IMR-90 (cell line): ENCODE data around the gene PPP4C. TPM values are rescaled to one million over a fixed set of nuclear protein-coding genes. Genes with fewer than 3 reads are reported as not detected.

Experiments
- ATAC-seq: fragments of 200-7000 bp; cut with Tn5 transposase; 2 replicates; pipeline ENCODE4 v1.9.1; 2020; ENCODE audit warnings: low read depth, mild to moderate bottlenecking, moderate library complexity
- BruUV-seq: library from RNA; stranded (reverse); fragments of 400-500 nt; replicated peaks from 2 replicates; lab custom pipeline; 2021; lab: Mats Ljungman, UMichigan
- CTCF ChIA-PET: fragments of 300-600 bp; formaldehyde crosslinking; extraction: SDS; loops from one replicate; lab custom pipeline; 2021; ENCODE audit warnings: antibody characterized with exemption; lab: Yijun Ruan, JAX
- POLR2A ChIA-PET: fragments of 300-600 bp; sonication (Branson Sonifier 250); formaldehyde crosslinking; loops from one replicate; lab custom pipeline; 2022; ENCODE audit warnings: antibody characterized with exemption; ENCODE audit not compliant: unreplicated experiment; lab: Charles Lee
- DNase-seq: peaks from one replicate; pipeline ENCODE4 v3.0.0; 2013
- H2AFZ ChIP-seq: replicated peaks from 2 replicates; pipeline ENCODE3; 2013; ENCODE audit warnings: low read length, mild to moderate bottlenecking; ENCODE audit not compliant: poor library complexity
- H2AK5ac ChIP-seq: 2 replicates; pipeline ENCODE4 v1.6.1; 2013; ENCODE audit warnings: low read depth, low read length, inconsistent platforms
- H2AK9ac ChIP-seq: replicated peaks from 2 replicates; pipeline ENCODE3; 2013; ENCODE audit warnings: mild to moderate bottlenecking, low read depth, low read length, moderate library complexity; ENCODE audit not compliant: poor library complexity
- H2BK120ac ChIP-seq: 2 replicates; pipeline ENCODE4 v1.6.1; 2013; ENCODE audit warnings: low read depth, low read length, inconsistent platforms
- H2BK15ac ChIP-seq: 3 replicates; pipeline ENCODE4 v1.6.1; 2013; ENCODE audit warnings: low read depth, low read length, inconsistent platforms
- H2BK20ac ChIP-seq: 2 replicates; pipeline ENCODE4 v1.6.1; 2013; ENCODE audit warnings: low read depth, mild to moderate bottlenecking, inconsistent platforms, low read length, moderate library complexity
- H2BK5ac ChIP-seq: 2 replicates; pipeline ENCODE4 v1.6.1; 2013; ENCODE audit warnings: mild to moderate bottlenecking, low read depth, low read length, inconsistent platforms; ENCODE audit not compliant: poor library complexity, severe bottlenecking
- H3K14ac ChIP-seq: replicated peaks from 2 replicates; pipeline ENCODE4 v1.6.1; 2013; ENCODE audit warnings: low read depth, low read length, inconsistent platforms
- H3K18ac ChIP-seq: 2 replicates; pipeline ENCODE4 v1.6.1; 2013; ENCODE audit warnings: low read depth, low read length, control low read depth
- H3K23ac ChIP-seq: 2 replicates; pipeline ENCODE4 v1.6.1; 2013; ENCODE audit warnings: low read depth, low read length, inconsistent platforms
- H3K27ac ChIP-seq: 2 replicates; pipeline ENCODE4 v1.5.1; 2013; ENCODE audit warnings: mild to moderate bottlenecking, control low read depth, low read length; ENCODE audit not compliant: insufficient read depth
- H3K27me3 ChIP-seq: 2 replicates; pipeline ENCODE4 v1.6.1; 2013; ENCODE audit warnings: low read length; ENCODE audit not compliant: control insufficient read depth, insufficient read depth
- H3K36me3 ChIP-seq: 2 replicates; pipeline ENCODE4 v1.6.1; 2013; ENCODE audit warnings: low read length, mixed read lengths; ENCODE audit not compliant: control insufficient read depth, insufficient read depth
- H3K4ac ChIP-seq: 2 replicates; pipeline ENCODE4 v1.6.1; 2013; ENCODE audit warnings: low read depth, low read length, inconsistent platforms
- H3K4me1 ChIP-seq: 2 replicates; pipeline ENCODE4 v1.6.1; 2013; ENCODE audit warnings: low read length, mixed read lengths; ENCODE audit not compliant: control insufficient read depth, insufficient read depth
- H3K4me2 ChIP-seq: 2 replicates; pipeline ENCODE4 v1.6.1; 2013; ENCODE audit warnings: low read depth, mild to moderate bottlenecking, control low read depth, low read length, moderate library complexity
- H3K4me3 ChIP-seq: 2 replicates; pipeline ENCODE4 v1.5.1; 2013; ENCODE audit warnings: low read depth, mild to moderate bottlenecking, control low read depth, low read length, moderate library complexity; ENCODE audit not compliant: insufficient read depth
- H3K56ac ChIP-seq: 2 replicates; pipeline ENCODE4 v1.6.1; 2013; ENCODE audit warnings: low read length, inconsistent platforms; ENCODE audit not compliant: insufficient read depth; ENCODE audit errors: extremely low read depth
- H3K79me1 ChIP-seq, 2 experiments: 2 replicates each; pipeline ENCODE4 v1.6.1; 2013; ENCODE audit warnings: low read length in 2 of 2, inconsistent platforms in 1 of 2, low read depth in 1 of 2
- H3K9ac ChIP-seq: 2 replicates; pipeline ENCODE4 v1.6.1; 2013; ENCODE audit warnings: low read depth, low read length, control low read depth
- H3K9me1 ChIP-seq: 2 replicates; pipeline ENCODE4 v1.6.1; 2013; ENCODE audit warnings: low read length, inconsistent platforms; ENCODE audit not compliant: insufficient read depth
- H3K9me3 ChIP-seq: 2 replicates; pipeline ENCODE4 v1.6.1; 2013; ENCODE audit warnings: low read length; ENCODE audit not compliant: control insufficient read depth, insufficient read depth
- H4K20me1 ChIP-seq: 2 replicates; pipeline ENCODE4 v1.6.1; 2013; ENCODE audit warnings: low read length, inconsistent platforms; ENCODE audit not compliant: insufficient read depth
- H4K5ac ChIP-seq: 2 replicates; pipeline ENCODE4 v1.6.1; 2013; ENCODE audit warnings: mild to moderate bottlenecking, low read depth, low read length, control low read depth
- H4K8ac ChIP-seq, 2 experiments: 2 replicates each; pipeline ENCODE4 v1.6.1; 2013; ENCODE audit warnings: low read depth in 2 of 2, low read length in 2 of 2, control low read depth in 1 of 2, inconsistent platforms in 1 of 2
- H4K91ac ChIP-seq: 2 replicates; pipeline ENCODE4 v1.6.1; 2013; ENCODE audit warnings: low read depth, low read length, inconsistent platforms; ENCODE audit not compliant: insufficient read depth
- FOS ChIP-seq: fragments of 150-350 bp; IDR thresholded peaks from 2 replicates; pipeline ENCODE4 v1.6.1; 2016; ENCODE audit warnings: low read depth, low read length
- MAFK ChIP-seq: IDR thresholded peaks from 2 replicates; pipeline ENCODE4 v1.6.1; 2012; ENCODE audit warnings: low read depth, low read length, improper control_type of control experiment
- MXI1 ChIP-seq: IDR thresholded peaks from 2 replicates; pipeline ENCODE4 v1.6.1; 2012; ENCODE audit warnings: low read depth, mild to moderate bottlenecking, low read length, moderate library complexity, borderline replicate concordance
- NFE2L2 ChIP-seq: fragments of 150-350 bp; IDR thresholded peaks from 2 replicates; pipeline ENCODE4 v1.6.1; 2016; ENCODE audit warnings: low read depth, mild to moderate bottlenecking, low read length
- POLR2A ChIP-seq: IDR thresholded peaks from 2 replicates; pipeline ENCODE4 v1.6.1; 2012; ENCODE audit warnings: mild to moderate bottlenecking, low read depth, low read length
- RAD21 ChIP-seq: IDR thresholded peaks from 2 replicates; pipeline ENCODE4 v1.6.1; 2012; ENCODE audit warnings: low read length, improper control_type of control experiment
- RFX5 ChIP-seq: IDR thresholded peaks from 2 replicates; pipeline ENCODE4 v1.8.0; 2012; ENCODE audit warnings: low read depth, mild to moderate bottlenecking, low read length, moderate library complexity
- SMC3 ChIP-seq: fragments of 150-350 bp; IDR thresholded peaks from 2 replicates; pipeline ENCODE4 v1.6.1; 2016; ENCODE audit warnings: low read depth, mild to moderate bottlenecking, antibody characterized with exemption, low read length, moderate library complexity
- WGBS, 2 experiments: methylation state at CpG; one replicate each; pipeline versions ENCODE4 v1.1.5 to v1.1.7; 2013; ENCODE audit warnings: missing lambda C conversion rate in 2 of 2; ENCODE audit not compliant: insufficient read length in 1 of 2; ENCODE audit errors: extremely low coverage in 2 of 2; 5-methylcytosine and 5-hydroxymethylcytosine counted together
- dilution Hi-C: fragments of 300-500 bp; cut with HindIII; formaldehyde crosslinking; loops from one replicate; pipeline ENCODE4 v1.14.3; 2018; ENCODE audit warnings: low sequenced_read_pairs; ENCODE audit not compliant: unreplicated experiment
- in situ Hi-C: fragments of 300-500 bp; cut with MboI; formaldehyde crosslinking; loops from 3 replicates; pipeline ENCODE4 v1.14.3; 2019; ENCODE audit warnings: low sequenced_read_pairs, inconsistent platforms, mixed read lengths
- intact Hi-C: fragments of 100-400 bp; cut with micrococcal nuclease; formaldehyde crosslinking; loops from 2 replicates; pipeline ENCODE4 v1.10.0; 2022
- polyA plus RNA-seq, 3 experiments: library from polyadenylated mRNA; depleted of rRNA; stranded (reverse); fragments of >200 nt; gene quantifications; 2 replicates each; pipeline ENCODE4 v1.2.3, GENCODE V29; 2012; ENCODE audit warnings: low replicate concordance in 1 of 3
- total RNA-seq: library from RNA; depleted of rRNA; stranded (reverse); fragments of >200 nt; gene quantifications from 2 replicates; pipeline ENCODE4 v1.2.3, GENCODE V29; 2012
- TF ChIP-seq, protein P1 (sequence below): conservative IDR thresholded peaks from 2 replicates; pipeline ENCODE4 v1.5.1; 2012; ENCODE audit warnings: mild to moderate bottlenecking, low read depth, low read length, improper control_type of control experiment
- TF ChIP-seq, protein P2 (sequence below): fragments of 150-350 bp; IDR thresholded peaks from 2 replicates; pipeline ENCODE4 v1.6.1; 2016; ENCODE audit warnings: low read depth, mild to moderate bottlenecking, low read length, moderate library complexity, borderline replicate concordance

The PPP4C gene
- total and polyA plus RNA-seq, 2 of the 4 experiments (the other 2 are of a cell fraction) = 200 to 209 TPM

DNA sequence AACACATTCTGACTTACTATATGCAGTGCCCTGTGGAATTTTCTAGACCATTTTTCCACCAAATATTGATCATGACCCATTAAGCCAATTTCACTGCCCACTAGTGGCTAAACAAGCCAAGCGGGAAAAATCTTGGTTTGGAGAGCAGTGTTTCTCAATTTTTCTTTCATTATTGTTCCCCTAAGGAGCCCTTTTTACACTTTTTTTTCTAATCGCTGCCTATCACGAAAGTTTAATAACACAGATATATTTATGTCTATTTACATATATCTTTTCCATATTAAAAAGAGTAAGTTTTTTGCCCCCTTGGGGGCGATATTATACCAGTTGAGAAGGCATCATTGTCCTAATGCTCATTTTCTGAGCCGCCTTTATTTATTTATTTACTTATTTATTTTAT is 34.0 kb upstream of the PPP4C start:
- Histone ChIP-seq H3K4me2 (no peak overlapping the region), H3K56ac (no peak overlapping the region), H2AK9ac (no peak overlapping the region), H3K27me3 (peaks cover 8% of the 10 kb centered on the region), H3K9ac (no peak overlapping the region), H4K91ac (no peak overlapping the region), H2BK120ac (no peak overlapping the region), H3K4me1 (no peaks in the 10 kb centered on the region), H3K4ac (no peak overlapping the region), H2AK5ac (no peak overlapping the region), H3K14ac (no peak overlapping the region), H3K9me3 (no peaks in the 10 kb centered on the region), H2BK5ac (no peak overlapping the region), H2AFZ (no peak overlapping the region), H3K79me1 (no peaks in the 10 kb centered on the region), H2BK15ac (no peak overlapping the region), H4K20me1 (no peaks in the 10 kb centered on the region), H2BK20ac (no peak overlapping the region), H3K27ac (no peak overlapping the region), H4K5ac (no peak overlapping the region), H4K8ac (no peak overlapping the region), H3K23ac (no peak overlapping the region), H3K4me3 (no peak overlapping the region), H3K18ac (no peak overlapping the region), H3K9me1 (peaks cover 6% of the 10 kb centered on the region), H3K36me3 (no peaks in the 10 kb centered on the region)
- dilution Hi-C loops (no loop called here), in situ Hi-C loops (no loop called here), intact Hi-C loops (no loop called here)
- ChIA-PET CTCF (interaction anchor here (1.4 kb wide), 1 partner anchor 10 kb away, joined by 6 read pairs; no protein-coding TSS in a partner anchor), POLR2A (no interaction called here)
- DNase-seq (peak; percentile 46), ATAC-seq (peak; percentile 63)
- no TSS peak for BruUV-seq
- no CpG with 5 or more reads among the region's 5 CpGs for WGBS, 2 experiments
- TF ChIP-seq POLR2A = no peak
- no peak for TF ChIP-seq MAFK
- no peak for TF ChIP-seq FOS
- TF ChIP-seq, protein P1, sequence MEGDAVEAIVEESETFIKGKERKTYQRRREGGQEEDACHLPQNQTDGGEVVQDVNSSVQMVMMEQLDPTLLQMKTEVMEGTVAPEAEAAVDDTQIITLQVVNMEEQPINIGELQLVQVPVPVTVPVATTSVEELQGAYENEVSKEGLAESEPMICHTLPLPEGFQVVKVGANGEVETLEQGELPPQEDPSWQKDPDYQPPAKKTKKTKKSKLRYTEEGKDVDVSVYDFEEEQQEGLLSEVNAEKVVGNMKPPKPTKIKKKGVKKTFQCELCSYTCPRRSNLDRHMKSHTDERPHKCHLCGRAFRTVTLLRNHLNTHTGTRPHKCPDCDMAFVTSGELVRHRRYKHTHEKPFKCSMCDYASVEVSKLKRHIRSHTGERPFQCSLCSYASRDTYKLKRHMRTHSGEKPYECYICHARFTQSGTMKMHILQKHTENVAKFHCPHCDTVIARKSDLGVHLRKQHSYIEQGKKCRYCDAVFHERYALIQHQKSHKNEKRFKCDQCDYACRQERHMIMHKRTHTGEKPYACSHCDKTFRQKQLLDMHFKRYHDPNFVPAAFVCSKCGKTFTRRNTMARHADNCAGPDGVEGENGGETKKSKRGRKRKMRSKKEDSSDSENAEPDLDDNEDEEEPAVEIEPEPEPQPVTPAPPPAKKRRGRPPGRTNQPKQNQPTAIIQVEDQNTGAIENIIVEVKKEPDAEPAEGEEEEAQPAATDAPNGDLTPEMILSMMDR = peak; percentile 61
- peak; percentile 44 for TF ChIP-seq SMC3
- peak; percentile 66 for TF ChIP-seq RAD21
- no peak for TF ChIP-seq MXI1
- no peak for TF ChIP-seq NFE2L2
- no peak for TF ChIP-seq RFX5
- TF ChIP-seq, protein P2, sequence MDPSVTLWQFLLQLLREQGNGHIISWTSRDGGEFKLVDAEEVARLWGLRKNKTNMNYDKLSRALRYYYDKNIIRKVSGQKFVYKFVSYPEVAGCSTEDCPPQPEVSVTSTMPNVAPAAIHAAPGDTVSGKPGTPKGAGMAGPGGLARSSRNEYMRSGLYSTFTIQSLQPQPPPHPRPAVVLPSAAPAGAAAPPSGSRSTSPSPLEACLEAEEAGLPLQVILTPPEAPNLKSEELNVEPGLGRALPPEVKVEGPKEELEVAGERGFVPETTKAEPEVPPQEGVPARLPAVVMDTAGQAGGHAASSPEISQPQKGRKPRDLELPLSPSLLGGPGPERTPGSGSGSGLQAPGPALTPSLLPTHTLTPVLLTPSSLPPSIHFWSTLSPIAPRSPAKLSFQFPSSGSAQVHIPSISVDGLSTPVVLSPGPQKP = no peak
